Measurements from ENCODE around the gene TIMM44. TPM values are rescaled to one million over a fixed set of nuclear protein-coding genes. Genes with fewer than 3 reads are reported as not detected.

TIMM44 gene
- total RNA-seq, 3 donors from 2014 or later, result 55.5 to 80.4 (median 63.4) TPM

DNA sequence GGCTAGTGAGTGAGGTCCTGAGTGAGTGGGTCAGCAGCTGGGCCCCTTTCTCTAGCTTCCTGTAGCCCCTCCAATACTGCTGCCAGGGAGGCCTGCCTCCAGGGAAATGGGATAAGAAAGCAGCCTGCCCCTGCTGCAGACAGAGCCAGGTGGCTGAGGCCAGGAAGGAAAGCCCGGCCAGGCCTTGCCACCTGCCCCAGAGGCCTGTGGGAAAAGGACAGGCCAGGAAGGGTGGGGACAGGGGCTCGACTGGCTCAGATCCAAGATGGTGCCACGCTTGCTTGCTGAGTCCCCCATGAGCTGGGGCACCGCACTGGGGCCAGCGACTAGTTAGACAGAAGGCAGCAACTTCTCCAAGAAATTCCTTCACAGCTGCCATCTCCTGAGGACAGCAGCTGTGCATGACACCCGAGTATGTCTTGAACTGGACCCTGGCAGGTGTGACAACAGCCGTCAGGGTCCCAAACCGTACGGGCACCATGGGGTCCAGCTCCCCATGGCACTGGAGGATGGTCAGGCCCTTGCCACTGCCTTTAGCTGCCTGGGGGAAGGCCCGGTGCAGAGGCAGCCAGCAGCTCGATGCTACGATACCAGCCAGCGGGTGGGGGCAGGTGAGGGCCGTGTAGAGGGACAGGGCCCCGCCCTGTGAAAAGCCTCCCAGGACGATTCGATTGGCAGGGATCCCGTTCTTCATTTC, 64.2 kb downstream of the TIMM44 start:
- TF ChIP-seq, protein P1, sequence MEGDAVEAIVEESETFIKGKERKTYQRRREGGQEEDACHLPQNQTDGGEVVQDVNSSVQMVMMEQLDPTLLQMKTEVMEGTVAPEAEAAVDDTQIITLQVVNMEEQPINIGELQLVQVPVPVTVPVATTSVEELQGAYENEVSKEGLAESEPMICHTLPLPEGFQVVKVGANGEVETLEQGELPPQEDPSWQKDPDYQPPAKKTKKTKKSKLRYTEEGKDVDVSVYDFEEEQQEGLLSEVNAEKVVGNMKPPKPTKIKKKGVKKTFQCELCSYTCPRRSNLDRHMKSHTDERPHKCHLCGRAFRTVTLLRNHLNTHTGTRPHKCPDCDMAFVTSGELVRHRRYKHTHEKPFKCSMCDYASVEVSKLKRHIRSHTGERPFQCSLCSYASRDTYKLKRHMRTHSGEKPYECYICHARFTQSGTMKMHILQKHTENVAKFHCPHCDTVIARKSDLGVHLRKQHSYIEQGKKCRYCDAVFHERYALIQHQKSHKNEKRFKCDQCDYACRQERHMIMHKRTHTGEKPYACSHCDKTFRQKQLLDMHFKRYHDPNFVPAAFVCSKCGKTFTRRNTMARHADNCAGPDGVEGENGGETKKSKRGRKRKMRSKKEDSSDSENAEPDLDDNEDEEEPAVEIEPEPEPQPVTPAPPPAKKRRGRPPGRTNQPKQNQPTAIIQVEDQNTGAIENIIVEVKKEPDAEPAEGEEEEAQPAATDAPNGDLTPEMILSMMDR (IDR thresholded peaks at IDR 0.05), result no peak

DNA sequence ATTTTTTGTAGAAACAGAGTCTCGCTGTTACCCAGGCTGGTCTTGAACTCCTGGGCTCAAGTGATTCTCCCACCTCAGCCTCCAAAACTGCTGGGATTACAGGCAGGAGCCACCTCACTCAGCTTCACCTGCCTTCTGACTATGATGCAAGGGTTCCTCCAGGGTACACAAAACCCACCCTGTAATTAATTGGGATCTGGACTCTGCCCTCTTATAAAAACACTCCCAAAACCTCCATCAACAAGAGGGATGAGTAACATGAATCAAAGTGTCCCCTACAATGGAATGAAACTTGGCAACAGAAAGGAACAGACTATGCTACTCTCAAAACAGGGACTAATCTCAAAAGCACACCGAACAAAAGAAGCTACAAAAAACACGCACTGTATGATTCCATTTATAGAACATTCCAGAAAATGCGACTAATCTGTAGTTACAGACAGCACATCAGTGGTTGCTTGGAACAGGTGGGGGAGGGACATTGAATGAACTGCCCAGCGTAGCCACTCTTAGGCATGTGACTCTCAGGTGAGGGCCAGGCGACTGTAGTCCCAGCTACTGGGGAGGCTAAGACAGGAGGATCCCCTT, 66.1 kb downstream of the TIMM44 start:
- intact Hi-C loops (cut with DNase I, micrococcal nuclease), result no loop called here
- DNase-seq (no peak), ATAC-seq (no peak)
- peaks cover 10% of the 10 kb centered on the region for H3K4me1 ChIP-seq (ENCODE audit: low read depth)
- no peaks in the 10 kb centered on the region for H3K36me3 ChIP-seq (ENCODE audit: low read depth)
- no peak overlapping the region for H3K4me3 ChIP-seq
- TF ChIP-seq, protein P1 (IDR thresholded peaks at IDR 0.05), result no peak
- no peaks in the 10 kb centered on the region for H3K9me3 ChIP-seq

More for the DNA sequence above, 64.2 kb downstream of the TIMM44 start:
- ATAC-seq (no peak), DNase-seq (no peak)
- Histone ChIP-seq H3K9me3 (no peaks in the 10 kb centered on the region), H3K36me3 (ENCODE audit: low read depth) (no peaks in the 10 kb centered on the region), H3K4me3 (no peak overlapping the region), H3K4me1 (ENCODE audit: low read depth) (peaks cover 6% of the 10 kb centered on the region)
- intact Hi-C loops (cut with DNase I, micrococcal nuclease), result no loop called here

Other genes starting within 250 kb of the TIMM44 start
- gene FCER2, start 241.5 kb downstream of the TIMM44 start, total RNA-seq, result under 1 TPM; 0.26 to 0.44 (median 0.29) TPM
- 1 to 10 TPM in 2 of 3 donors, not detected in 1; 1.3 to 2.5 TPM for gene CLEC4G, start 211.6 kb downstream of the TIMM44 start, total RNA-seq
- 10 to 100 TPM in 2 of 3 donors, 1 to 10 TPM in 1; 4.1 to 17.7 (median 17.2) TPM for gene CD209, start 196.1 kb downstream of the TIMM44 start, total RNA-seq
- gene CLEC4M, start 180.4 kb downstream of the TIMM44 start, total RNA-seq, result not detected
- gene EVI5L, start 113.4 kb downstream of the TIMM44 start, total RNA-seq, result 10 to 100 TPM in 2 of 3 donors, 1 to 10 TPM in 1; 8.3 to 17.6 (median 11.4) TPM
- gene PRR36, start 69.3 kb downstream of the TIMM44 start, total RNA-seq, result under 1 TPM; 0.22 to 0.58 (median 0.23) TPM
- 1 to 10 TPM in 2 of 3 donors, under 1 TPM in 1; 0.32 to 1.5 (median 1.3) TPM for gene LRRC8E, start 55.2 kb downstream of the TIMM44 start, total RNA-seq
- gene MAP2K7, start 39.8 kb downstream of the TIMM44 start, total RNA-seq, result 10 to 100 TPM; 31.5 to 49.2 (median 41.7) TPM
- gene TGFBR3L, start 28.8 kb downstream of the TIMM44 start, total RNA-seq, result under 1 TPM in 1 of 3 donors, not detected in 2; 0.79 TPM
- gene SNAPC2, start 23.3 kb downstream of the TIMM44 start, total RNA-seq, result 10 to 100 TPM; 10.7 to 22.1 (median 14.7) TPM
- 10 to 100 TPM in 1 of 3 donors, 1 to 10 TPM in 1, under 1 TPM in 1; 0.69 to 28.3 (median 1.9) TPM for gene CTXN1, start 17.5 kb downstream of the TIMM44 start, total RNA-seq
- 10 to 100 TPM; 43.9 to 63.9 (median 58.7) TPM for gene ELAVL1, start 62.0 kb upstream of the TIMM44 start, total RNA-seq
- not detected for gene CCL25, start 109.1 kb upstream of the TIMM44 start, total RNA-seq
- under 1 TPM in 1 of 3 donors, not detected in 2; 0.35 TPM for gene FBN3, start 205.9 kb upstream of the TIMM44 start, total RNA-seq

Measured in mucosa of descending colon (tissue), 3 donors.